ENCODE data around the gene SPTSSB. TPM values are rescaled to one million over a fixed set of nuclear protein-coding genes. Genes with fewer than 3 reads are reported as not detected.

Gene SPTSSB
- total RNA-seq, 1 donor from 2014 or later, result 0.50 TPM

DNA sequence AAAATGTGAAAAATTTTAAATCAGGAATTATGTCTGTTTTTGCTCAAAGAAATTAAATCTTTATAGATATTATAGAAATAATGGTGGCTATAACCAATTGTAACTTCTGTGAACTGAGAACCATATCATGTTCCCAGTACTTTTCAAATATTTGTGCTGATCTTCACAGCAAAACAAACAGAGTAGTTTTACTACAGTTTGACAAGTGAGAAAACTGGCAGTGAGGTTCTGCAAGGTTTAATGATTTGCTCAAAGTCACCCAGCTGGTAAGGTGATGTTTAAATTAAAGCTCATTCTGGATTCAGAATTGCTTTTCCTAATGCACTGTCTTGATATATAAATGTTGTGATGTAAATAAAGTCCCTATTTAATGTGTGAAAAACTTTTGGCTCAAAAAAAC, 22.0 kb upstream of the SPTSSB start:
- H3K4me1 ChIP-seq (ENCODE audit: insufficient read depth, low read length), result no peaks in the 10 kb centered on the region
- no peak overlapping the region for H3K4me3 ChIP-seq (ENCODE audit: insufficient read depth, low read depth, low read length)
- no peaks in the 10 kb centered on the region for H3K36me3 Mint-ChIP-seq (ENCODE audit: low read depth, unreplicated experiment)
- H3K27me3 ChIP-seq (ENCODE audit: insufficient read depth, low read length), result no peaks in the 10 kb centered on the region
- H3K9ac ChIP-seq (ENCODE audit: low read length), result no peak overlapping the region
- DNase-seq (ENCODE audit: low read depth), result no peak
- no peak overlapping the region for H3K4me2 ChIP-seq (ENCODE audit: low read length)
- H4K20me1 ChIP-seq (ENCODE audit: insufficient read depth, low read length), result no peaks in the 10 kb centered on the region
- no peaks in the 10 kb centered on the region for H3K36me3 ChIP-seq (ENCODE audit: insufficient read depth, low read length)
- H2AFZ ChIP-seq (ENCODE audit: low read depth, low read length), result no peak overlapping the region
- H3K9me3 ChIP-seq (ENCODE audit: insufficient read depth, low read depth, low read length), result no peaks in the 10 kb centered on the region
- peaks cover 7% of the 10 kb centered on the region for H3K9me3 Mint-ChIP-seq (ENCODE audit: unreplicated experiment)
- no peak overlapping the region for H3K27ac ChIP-seq (ENCODE audit: low read depth, low read length)
- TF ChIP-seq EZH2 (IDR thresholded peaks at IDR 0.05; ENCODE audit: insufficient read depth, low read length), result no peak
- TF ChIP-seq, protein P1, sequence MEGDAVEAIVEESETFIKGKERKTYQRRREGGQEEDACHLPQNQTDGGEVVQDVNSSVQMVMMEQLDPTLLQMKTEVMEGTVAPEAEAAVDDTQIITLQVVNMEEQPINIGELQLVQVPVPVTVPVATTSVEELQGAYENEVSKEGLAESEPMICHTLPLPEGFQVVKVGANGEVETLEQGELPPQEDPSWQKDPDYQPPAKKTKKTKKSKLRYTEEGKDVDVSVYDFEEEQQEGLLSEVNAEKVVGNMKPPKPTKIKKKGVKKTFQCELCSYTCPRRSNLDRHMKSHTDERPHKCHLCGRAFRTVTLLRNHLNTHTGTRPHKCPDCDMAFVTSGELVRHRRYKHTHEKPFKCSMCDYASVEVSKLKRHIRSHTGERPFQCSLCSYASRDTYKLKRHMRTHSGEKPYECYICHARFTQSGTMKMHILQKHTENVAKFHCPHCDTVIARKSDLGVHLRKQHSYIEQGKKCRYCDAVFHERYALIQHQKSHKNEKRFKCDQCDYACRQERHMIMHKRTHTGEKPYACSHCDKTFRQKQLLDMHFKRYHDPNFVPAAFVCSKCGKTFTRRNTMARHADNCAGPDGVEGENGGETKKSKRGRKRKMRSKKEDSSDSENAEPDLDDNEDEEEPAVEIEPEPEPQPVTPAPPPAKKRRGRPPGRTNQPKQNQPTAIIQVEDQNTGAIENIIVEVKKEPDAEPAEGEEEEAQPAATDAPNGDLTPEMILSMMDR (IDR thresholded peaks at IDR 0.05; ENCODE audit: insufficient read depth, low read depth, low read length), result no peak
- H3K79me2 ChIP-seq (ENCODE audit: insufficient read depth, low read length), result no peaks in the 10 kb centered on the region
- no peaks in the 10 kb centered on the region for H3K27me3 Mint-ChIP-seq (ENCODE audit: low read depth, unreplicated experiment)
- no peak for FAIRE-seq
- no peaks in the 10 kb centered on the region for H3K4me1 Mint-ChIP-seq (ENCODE audit: low read depth, unreplicated experiment)
- H3K27ac Mint-ChIP-seq (ENCODE audit: unreplicated experiment), result no peak overlapping the region
- H3K4me3 Mint-ChIP-seq (ENCODE audit: unreplicated experiment), result no peak overlapping the region

DNA sequence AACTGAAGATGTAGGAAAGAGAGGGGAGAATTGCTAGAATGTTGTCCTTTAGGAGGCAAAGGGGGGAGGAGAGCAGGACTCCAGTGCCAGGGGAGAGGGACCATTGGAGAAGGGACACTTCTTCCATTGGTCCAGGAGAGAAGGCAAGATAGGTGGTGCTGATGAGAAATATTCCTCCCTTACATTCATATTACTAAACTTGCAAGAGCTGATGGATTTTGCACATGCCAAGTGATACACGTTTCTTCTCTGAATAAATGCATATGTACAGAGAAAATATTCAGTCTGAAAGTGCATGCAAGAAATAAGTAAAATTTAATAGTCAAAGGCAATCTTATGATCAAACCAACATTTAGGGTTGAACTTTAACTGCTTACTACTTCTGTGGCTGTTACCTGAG, 21.5 kb upstream of the SPTSSB start:
- Mint-ChIP-seq H3K36me3 (ENCODE audit: low read depth, unreplicated experiment) (no peaks in the 10 kb centered on the region), H3K9me3 (ENCODE audit: unreplicated experiment) (peaks cover 7% of the 10 kb centered on the region), H3K27ac (ENCODE audit: unreplicated experiment) (no peak overlapping the region), H3K4me3 (ENCODE audit: unreplicated experiment) (no peak overlapping the region), H3K4me1 (ENCODE audit: low read depth, unreplicated experiment) (no peaks in the 10 kb centered on the region), H3K27me3 (ENCODE audit: low read depth, unreplicated experiment) (no peaks in the 10 kb centered on the region)
- H3K27ac ChIP-seq (ENCODE audit: low read depth, low read length), result no peak overlapping the region
- H3K4me2 ChIP-seq (ENCODE audit: low read length), result no peak overlapping the region
- no peak overlapping the region for H2AFZ ChIP-seq (ENCODE audit: low read depth, low read length)
- no peak overlapping the region for H3K4me3 ChIP-seq (ENCODE audit: insufficient read depth, low read depth, low read length)
- no peaks in the 10 kb centered on the region for H3K4me1 ChIP-seq (ENCODE audit: insufficient read depth, low read length)
- DNase-seq (ENCODE audit: low read depth), result no peak
- no peaks in the 10 kb centered on the region for H3K36me3 ChIP-seq (ENCODE audit: insufficient read depth, low read length)
- H3K9ac ChIP-seq (ENCODE audit: low read length), result no peak overlapping the region
- no peaks in the 10 kb centered on the region for H3K27me3 ChIP-seq (ENCODE audit: insufficient read depth, low read length)
- TF ChIP-seq EZH2 (IDR thresholded peaks at IDR 0.05; ENCODE audit: insufficient read depth, low read length), result no peak
- TF ChIP-seq, protein P1 (IDR thresholded peaks at IDR 0.05; ENCODE audit: insufficient read depth, low read depth, low read length), result no peak
- no peaks in the 10 kb centered on the region for H3K79me2 ChIP-seq (ENCODE audit: insufficient read depth, low read length)
- H4K20me1 ChIP-seq (ENCODE audit: insufficient read depth, low read length), result no peaks in the 10 kb centered on the region
- FAIRE-seq, result no peak
- no peaks in the 10 kb centered on the region for H3K9me3 ChIP-seq (ENCODE audit: insufficient read depth, low read depth, low read length)

DNA sequence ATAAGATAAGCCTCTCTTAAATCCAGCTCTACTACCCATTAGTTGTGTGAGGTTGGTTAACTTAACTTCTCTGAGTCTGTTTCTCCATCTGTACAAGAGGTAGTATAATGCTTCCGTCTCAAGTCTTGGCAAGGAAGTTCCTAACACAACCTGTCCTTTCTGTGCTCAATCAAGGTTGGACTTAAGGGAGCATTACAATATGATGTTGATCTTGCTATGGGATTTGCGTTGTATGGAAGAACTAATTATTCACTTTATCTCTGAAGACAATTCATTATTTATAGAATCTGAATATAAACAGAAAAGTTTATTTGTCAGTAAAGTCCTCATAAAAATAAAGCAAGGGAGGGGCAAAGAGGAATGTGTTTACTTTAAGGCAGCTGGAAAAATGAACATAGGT, 18.9 kb upstream of the SPTSSB start:
- Histone ChIP-seq H3K27me3 (ENCODE audit: insufficient read depth, low read length) (no peaks in the 10 kb centered on the region), H4K20me1 (ENCODE audit: insufficient read depth, low read length) (no peaks in the 10 kb centered on the region), H2AFZ (ENCODE audit: low read depth, low read length) (no peak overlapping the region), H3K4me3 (ENCODE audit: insufficient read depth, low read depth, low read length) (no peak overlapping the region), H3K4me2 (ENCODE audit: low read length) (no peak overlapping the region), H3K9me3 (ENCODE audit: insufficient read depth, low read depth, low read length) (no peaks in the 10 kb centered on the region), H3K79me2 (ENCODE audit: insufficient read depth, low read length) (no peaks in the 10 kb centered on the region), H3K27ac (ENCODE audit: low read depth, low read length) (no peak overlapping the region), H3K4me1 (ENCODE audit: insufficient read depth, low read length) (no peaks in the 10 kb centered on the region), H3K36me3 (ENCODE audit: insufficient read depth, low read length) (no peaks in the 10 kb centered on the region), H3K9ac (ENCODE audit: low read length) (no peak overlapping the region)
- DNase-seq (ENCODE audit: low read depth) (no peak), FAIRE-seq (no peak)
- Mint-ChIP-seq H3K36me3 (ENCODE audit: low read depth, unreplicated experiment) (no peaks in the 10 kb centered on the region), H3K4me3 (ENCODE audit: unreplicated experiment) (no peak overlapping the region), H3K27me3 (ENCODE audit: low read depth, unreplicated experiment) (no peaks in the 10 kb centered on the region), H3K9me3 (ENCODE audit: unreplicated experiment) (peaks cover 3% of the 10 kb centered on the region), H3K4me1 (ENCODE audit: low read depth, unreplicated experiment) (no peaks in the 10 kb centered on the region), H3K27ac (ENCODE audit: unreplicated experiment) (no peak overlapping the region)
- TF ChIP-seq, protein P1 (IDR thresholded peaks at IDR 0.05; ENCODE audit: insufficient read depth, low read depth, low read length), result no peak
- no peak for TF ChIP-seq EZH2 (IDR thresholded peaks at IDR 0.05; ENCODE audit: insufficient read depth, low read length)
